GM19025 (cell line): ENCODE results near the gene EPB41L4A.

Experiments
- ATAC-seq: cut with Tn5 transposase; IDR thresholded peaks from one replicate; pipeline ENCODE4 v1.9.1; 2021; ENCODE audit warnings: mild to moderate bottlenecking, low read depth, moderate library complexity; ENCODE audit not compliant: unreplicated experiment

EPB41L4A gene

DNA sequence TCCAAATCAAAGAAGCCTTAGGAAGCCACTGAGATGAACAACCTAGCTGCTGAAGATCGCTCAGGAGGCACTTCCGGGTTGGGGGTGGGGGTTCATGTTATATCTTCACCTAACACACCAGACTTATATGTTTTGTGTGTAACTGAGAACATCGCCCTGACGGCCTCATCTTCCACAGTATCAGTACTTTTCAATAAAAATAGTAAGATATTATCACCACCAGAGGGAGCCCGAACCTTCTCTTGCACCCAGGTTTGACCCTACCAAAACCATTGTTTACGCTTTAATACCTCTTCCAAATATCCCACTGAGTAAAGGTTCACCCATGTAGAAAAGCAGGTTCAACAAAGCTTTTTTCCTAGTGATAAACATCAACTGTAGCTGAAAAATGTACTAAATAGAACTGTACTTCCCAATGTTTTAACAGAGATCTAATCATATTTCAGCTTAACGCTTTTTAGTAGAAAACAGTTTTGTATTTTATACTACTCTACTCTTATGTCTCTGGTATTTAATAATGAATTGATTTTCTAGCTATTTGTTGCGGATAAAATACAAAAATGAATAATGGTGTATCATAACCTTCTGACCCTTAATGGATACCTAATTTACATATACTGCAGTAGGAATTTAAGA is 244.0 kb downstream of the EPB41L4A start:
- ATAC-seq = peak; percentile 78

DNA sequence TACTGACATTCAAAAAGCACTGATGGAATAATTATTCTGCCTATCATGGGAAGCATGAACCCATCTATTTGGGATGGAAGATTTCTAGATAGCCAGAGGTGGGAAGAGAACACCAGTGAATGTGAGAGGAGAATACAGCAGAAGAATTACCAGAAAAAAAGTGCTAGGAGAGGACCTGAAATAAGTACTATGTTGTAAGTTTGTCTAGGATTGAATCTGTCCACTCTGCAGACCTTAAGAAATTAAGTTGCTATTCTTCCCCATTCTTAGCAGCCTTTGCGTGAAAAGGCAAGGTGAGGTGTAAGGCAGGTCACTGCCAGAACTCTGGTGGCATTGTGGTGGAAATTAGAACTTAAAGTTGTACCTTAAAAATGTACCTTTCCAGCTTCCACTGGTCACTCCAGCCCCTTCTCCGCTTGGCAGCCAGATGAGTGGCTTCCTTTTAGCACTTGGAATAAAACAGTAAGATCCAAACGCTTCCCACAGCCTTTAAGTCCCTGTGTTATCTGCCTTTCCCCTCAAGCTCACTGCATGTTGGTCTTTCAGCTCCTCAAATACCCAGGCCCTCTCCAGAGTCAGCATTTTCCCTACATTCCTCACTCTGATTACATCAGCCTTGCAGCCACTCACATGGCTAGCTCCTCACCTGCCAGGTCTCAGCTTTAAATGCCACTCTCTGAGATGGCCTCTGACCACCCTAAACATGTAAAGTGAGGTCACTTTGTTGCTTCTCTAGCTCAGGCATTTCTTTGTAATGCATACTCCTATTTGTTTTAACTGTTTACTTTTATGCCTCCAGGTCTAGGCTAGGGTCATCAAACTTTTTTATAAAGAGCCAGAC is 253.0 kb downstream of the EPB41L4A start:
- no peak for ATAC-seq

DNA sequence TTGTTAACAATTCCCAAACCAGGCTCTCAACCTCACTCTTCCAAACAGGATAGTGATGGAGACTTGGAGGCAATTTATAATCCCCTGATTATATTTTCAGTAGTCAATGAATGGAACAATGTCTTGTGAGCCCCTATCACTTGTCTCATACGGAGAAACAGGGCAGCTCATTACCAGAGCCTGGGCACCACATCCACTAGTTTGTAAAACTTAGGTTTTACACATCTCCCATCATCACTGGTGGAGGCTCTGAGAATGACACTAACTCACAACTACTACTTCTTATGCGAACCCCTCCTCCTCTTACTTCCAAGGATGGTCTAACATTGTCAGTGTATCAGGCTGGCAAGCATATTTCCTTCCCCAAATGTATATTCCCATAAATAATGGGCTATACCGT is 253.7 kb downstream of the EPB41L4A start:
- ATAC-seq = no peak

DNA sequence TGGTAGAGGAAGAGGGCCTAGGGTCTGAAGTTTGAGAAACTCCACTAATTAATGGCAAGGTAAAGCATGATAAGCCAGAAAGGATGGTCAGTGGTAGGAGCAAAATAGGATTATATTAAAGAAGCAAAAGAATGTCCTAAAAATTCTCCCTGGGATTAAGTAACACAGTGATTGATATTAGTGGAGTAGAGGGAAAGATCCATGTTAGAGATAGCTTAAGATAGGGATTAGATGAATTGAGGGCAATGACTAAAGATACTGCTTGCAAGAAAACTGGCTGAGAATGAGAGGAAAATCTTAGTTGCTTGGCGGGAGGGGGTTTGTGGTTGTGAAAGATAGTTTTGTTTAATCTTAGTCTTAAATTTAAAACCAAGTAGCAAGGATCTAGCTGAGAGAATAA is 255.6 kb downstream of the EPB41L4A start:
- ATAC-seq = no peak

DNA sequence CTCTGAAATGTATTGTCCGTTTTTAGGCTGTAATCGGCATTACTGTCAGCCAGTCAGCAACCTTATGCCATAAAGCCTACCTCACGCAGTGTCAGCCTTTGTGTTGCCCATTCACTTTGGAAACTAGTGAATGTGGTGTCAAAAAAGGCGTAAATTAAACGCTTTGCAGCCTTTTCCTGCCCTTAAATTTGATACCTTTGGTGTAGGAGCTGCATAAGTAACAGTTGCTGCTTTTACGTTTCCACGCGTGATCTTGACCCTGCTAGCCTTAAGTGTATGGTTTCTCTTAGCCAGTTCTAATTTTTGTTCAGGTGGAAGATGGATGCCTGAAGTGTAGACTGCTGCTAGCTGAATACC is 257.7 kb downstream of the EPB41L4A start:
- ATAC-seq = no peak

DNA sequence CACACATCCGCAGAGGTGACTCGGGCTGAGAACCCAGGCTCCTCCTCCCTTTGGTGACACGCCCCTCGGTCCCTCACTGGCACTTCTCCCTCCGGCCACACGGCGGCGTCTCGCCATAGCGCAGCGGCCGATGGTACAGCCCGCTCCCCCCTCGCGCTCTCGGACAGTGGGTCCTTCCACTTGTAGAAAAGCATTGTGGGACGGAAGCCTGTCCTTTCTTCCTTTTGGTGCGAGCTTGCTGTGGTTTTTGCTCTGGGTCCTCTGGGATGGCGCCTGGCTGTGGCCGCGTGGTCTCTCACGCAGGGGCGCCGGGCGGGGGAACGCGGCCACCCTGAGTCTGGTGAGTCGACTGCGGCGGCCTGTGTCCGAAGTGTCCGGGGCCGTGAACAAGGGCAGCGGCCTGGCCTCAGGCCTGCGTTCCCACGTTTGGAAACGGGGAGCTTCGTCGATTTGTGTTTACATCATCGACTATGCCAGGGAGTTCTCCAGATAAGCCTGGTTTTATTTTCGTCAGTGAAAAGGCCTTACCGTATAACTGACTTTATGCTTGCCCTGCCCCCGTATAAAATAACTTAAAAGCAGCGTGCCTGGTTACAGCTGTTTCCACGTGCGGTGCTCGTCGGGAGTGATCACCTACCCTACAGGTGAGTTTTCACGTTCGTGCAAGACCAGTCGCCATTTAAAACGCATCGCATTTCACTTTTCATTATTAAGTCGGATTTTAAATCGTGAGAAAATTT is 258.3 kb downstream of the EPB41L4A start:
- ATAC-seq = peak; percentile 96

DNA sequence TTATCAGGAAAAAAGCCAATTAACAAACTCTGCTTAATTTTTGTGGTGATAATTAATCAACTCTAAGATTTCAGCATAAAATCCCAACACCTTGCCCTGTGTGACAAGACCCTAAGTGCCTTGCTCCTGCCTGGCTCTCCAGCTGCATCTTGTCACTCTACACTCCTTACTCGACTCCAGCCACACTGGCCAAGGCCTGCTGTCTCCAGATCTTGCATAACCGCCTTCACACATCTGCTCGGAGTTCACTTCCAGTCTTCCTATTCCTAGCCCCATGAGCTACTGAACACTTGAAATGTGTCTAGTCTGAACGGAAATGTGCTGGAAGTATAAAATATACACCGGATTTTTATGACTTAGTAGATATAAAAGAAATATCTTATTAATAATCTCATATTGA is 259.6 kb downstream of the EPB41L4A start:
- no peak for ATAC-seq

DNA sequence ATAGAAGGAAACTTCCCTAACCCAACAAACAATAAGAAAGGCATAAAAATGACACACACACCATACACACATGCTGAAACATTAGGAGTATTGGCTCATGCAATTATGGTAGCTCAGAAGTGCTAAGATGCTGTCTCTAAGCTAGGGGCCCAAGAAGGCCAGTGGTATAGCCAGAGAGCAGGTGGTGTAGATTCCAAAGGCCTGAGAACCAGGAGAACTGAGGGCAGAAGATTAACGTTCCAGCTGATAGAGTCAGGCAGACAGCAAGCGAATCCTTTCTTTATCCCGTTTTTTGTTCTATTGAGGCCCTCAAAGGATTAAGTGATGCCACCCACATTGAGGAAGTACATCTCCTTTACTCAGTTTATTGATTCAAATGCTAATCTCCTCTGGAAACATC is 262.9 kb downstream of the EPB41L4A start:
- ATAC-seq = no peak

DNA sequence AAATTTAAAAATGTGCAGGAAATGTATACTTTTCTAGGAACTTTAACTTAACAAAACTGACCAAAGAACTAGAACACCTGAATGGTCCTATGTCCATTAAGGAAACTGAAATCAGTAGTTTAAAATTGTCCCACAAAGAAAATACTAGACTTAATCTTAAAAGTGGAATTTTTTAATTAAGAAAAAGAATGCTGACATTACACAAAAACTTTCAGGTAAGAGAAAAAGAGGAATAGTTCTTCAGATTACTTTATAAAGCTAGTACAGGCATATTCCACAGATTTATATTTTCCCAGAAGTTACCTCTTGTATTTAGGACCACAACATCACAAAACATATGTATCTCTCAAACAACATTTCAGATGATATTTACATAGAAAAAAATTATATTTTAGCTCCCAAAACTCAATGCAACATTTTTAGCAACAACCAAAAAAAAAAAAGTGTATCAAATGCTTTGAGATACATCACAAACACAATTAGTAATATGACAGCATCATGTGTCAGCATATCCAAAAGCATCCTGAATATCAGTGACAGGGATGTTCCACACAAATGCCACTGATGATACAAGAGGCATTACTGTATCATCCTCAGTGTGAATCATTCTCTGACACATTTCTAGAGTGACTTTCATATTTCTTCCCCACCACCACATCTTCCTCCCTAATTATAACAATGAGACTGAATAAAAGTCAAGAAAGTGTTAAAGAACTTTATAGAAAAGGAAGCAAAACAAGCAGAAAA is 264.0 kb downstream of the EPB41L4A start:
- ATAC-seq = no peak

DNA sequence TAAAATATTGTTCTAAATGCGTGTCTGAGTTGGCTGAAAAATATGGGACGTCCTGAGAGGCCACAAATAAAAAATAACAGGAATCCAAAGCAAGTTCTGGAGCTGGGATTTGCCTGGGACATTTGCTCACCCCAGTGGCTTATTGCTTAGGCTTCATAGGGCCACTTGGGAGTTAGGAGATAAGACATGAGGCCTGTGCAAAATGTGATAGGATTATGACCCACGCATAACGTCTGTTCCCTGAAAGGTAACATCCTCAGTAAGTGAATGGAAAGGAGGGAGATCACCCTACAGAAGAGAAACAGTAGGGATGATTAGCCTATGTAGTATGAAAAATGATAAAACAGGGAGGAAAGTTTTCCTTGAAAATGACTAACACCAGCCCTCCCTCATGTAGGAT is 269.4 kb downstream of the EPB41L4A start:
- ATAC-seq = no peak

DNA sequence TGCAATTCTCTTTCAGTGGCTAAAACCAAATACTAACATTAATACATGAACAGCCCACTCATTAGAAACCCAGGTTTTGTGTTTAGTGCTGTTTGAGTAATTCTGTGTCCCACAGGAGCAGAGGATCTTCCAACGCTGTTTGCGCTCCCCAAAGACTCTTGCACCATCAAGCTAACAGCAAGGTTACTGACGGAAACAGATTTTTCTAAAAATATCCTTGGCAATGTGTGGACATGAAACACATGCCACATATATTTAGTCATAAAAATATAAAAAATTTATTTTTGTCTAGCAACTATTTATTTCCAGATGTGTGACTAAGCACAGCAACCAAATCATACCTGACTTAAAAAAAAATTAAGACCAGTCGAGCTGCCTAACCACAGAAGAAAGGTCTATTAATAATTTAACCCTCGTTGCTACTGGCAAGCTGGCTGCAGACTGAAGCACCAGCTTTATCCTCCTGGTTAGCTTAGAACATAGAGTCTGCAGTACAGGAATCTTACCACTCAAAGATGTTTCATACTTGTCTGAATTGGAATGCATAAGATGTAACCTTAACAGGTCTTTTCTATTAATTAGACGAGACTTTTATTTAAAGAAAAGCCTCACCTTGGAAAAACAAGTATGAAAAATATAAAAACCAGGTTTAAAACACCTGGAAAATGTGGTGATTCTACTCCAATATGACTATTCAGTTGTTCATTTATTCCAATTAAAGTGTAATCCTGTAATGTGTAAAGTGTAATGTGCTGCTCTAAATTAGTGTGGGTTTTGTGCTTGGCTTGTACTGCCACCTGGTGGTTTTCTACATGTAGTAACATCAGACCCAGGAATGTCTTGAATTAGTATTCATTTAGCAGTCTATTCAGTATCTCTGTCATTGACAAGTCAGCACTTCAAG is 272.5 kb downstream of the EPB41L4A start:
- ATAC-seq = peak; percentile 57

DNA sequence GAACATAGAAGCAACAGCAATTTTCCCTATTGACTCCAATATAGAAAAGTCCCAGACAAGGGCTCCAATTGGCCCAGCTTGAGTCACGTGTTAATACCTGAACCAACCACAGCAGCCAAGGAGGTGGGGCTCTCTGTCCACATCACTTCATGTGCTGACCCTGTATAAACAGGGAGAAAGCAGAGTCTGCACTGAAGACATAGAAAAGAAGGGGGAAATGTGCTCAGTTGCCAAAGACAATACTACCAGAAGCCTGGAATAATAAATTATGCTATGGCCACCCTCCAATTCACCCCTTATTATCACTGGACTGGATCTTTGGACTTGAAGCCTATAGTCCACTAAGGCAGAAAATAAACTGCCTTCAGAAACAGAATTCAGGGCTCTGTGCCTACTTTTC is 275.4 kb downstream of the EPB41L4A start:
- no peak for ATAC-seq

DNA sequence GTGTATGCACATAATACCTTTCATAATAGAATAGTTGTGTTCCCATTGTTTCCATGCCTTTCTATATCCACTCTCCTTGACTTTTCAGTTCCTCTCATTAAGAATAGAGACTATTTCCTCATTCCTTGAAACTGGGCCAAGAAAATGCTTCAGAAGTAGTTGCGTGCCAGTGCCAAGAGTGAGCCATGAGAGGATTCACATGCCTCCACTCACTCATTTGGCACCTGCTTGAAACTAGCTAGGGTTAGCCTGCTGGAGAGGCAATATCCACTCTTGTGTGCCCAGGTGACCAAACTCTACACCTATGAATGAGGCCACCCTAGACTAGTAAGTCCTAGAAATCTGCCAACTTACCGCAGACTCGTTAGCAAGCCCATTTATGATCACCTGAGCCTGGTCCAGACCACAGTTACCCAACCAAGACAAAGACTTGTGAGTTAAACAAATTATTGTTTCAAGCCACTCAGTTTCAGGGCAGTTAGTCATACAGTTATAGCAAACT is 276.3 kb downstream of the EPB41L4A start:
- ATAC-seq = no peak

DNA sequence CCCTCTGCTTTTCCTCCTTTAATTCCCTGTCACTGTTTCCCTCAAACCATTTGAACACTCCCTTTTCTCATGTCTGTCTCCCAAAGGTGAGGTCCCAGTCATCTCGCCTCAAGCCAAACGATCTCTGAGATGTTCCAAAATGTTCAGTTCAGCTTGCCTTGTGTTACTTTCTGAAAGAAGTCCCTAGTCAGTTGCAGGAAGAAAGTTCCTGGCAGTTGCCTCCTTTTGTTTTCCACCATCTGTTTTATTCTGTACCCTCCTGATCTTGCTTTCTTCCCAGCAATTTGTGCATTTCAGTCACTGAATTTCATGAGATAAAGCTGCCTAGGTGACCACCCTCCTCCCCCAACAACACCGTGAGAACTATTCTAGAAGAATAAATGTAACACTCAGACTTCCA is 277.5 kb downstream of the EPB41L4A start:
- ATAC-seq = no peak

DNA sequence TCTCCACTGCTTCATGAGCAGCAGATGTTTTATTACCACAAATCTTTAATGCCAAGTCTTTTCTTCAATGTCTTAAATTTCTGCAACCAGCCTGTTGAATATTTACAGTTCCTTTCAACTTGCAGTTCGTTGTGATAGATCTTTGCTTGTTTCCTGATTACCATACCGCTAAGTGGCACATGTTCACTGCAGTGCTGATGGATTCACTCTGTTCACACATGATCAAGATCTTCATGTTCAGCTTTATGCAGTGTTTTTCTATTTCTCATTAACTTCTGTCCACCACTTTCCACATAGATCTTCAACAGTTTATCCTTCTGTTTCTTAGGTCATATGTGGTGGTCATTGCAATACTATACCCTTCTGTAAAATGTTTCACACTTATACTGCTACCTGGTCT is 280.6 kb downstream of the EPB41L4A start:
- no peak for ATAC-seq

DNA sequence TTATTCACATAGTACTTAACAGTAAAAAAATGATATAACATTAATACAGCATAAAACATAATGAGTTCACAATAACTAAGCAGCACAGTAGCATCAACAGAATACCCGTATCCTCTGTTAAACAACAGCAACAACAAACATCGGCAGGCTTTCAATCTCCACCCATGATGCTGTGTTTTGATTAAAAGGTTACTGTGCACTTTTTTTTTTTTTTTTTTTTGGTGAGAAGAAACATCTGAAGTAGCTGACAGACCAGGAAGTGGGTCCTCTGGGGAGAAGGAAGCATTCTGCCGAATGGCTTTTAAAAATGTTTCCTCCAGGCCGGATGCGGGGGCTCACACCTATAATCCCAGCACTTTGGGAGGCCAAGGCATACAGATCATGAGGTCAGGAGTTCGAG is 282.3 kb downstream of the EPB41L4A start:
- ATAC-seq = no peak

DNA sequence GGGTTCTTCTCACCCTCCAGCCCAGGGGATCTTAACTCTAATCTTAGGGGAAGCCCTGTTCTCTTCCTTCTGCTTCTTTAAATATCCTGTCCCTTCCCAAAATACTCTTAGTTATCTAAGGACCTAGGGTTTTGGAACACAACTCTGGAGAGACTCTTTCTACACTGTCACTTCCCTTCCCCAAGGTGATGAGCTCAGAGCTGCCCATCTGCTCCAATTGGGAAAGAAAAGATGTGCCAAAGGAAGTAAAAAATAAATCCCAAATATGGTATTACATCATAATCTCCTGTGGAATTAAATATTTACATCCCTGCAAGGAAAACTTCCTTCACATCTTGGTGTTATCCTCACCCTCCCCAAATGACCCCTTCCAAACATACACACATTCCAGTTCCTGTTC is 291.2 kb downstream of the EPB41L4A start:
- ATAC-seq = no peak

DNA sequence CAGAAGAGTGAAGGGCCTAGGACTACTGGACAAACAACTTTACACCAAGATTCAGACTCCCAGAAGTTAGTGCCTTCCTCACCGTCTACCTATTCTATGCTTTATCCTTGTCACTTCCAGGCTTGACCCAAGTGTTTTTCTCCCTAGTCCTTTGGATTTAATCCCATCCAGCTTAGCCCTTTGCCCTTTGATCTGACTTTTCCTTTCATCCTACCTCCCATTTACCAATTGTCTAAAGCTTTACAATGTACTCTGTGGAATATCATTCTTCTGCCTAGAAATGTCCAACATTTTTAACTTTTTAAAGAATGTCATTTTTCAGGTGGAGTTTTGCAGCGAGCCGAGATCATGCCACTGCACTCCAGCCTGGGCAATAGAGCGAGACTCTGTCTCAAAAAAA is 292.1 kb downstream of the EPB41L4A start:
- ATAC-seq = no peak

DNA sequence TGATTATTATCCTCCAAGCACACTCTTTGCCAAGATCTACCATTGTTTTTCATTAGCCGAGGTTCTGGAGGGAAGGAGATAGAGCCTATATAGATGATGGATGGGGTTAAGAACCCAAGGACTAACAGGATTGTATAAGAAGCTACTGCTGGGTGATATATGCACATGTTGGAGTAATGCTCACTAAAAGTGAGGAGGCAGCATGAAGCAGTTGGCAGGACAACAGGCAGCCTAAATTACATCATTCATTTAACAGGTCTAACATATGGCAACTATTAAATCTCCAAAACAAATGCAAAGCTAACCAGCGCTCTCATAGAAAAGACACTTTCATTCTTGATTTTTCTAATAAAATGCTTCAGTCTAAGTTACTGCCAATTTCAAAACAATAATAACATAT is 293.2 kb downstream of the EPB41L4A start:
- no peak for ATAC-seq

DNA sequence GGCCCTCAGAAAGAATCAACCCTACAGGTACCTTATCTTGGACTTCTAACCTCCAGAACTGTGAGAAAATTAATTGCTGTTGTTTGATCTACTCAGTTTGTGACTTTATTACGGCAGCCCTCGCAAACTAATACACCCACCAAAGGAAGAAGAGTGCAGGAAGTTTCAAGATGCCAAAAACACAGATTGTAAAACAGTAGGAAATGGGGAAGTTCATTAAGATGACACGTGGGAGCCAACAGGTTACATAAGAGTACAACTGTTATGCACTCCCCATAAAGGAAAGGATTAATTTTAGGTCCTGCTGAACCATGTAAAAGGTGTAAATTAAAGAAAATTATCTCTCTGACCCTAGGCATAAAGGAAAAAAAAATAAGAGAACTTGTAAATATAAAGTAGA is 294.3 kb downstream of the EPB41L4A start:
- no peak for ATAC-seq
